ENCODE measurements around the gene DNAJC24.

DNA sequence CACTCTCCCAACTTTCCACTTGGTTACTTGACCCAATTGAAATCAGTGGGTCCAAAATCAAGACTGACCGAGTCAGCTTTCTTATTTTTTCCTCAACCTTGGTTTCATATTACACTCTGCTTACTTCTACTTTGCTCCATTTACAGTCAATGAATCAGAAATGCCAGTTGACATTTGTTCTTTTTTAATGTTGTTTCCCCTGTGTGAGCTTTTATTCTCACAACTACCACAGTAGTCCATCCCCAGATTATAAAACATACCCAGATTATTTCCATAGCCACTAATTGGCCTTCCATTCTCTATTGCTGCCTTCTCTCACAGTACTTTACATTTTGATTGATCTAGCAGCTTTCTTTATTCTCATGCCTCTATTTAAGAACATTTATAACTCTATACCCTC is 50.0 kb downstream of the DNAJC24 start:
- TF ChIP-seq, protein P1, sequence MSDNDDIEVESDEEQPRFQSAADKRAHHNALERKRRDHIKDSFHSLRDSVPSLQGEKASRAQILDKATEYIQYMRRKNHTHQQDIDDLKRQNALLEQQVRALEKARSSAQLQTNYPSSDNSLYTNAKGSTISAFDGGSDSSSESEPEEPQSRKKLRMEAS (IDR thresholded peaks at IDR 0.05; ENCODE audit: low read depth, low read length), result no peak
- TF ChIP-seq TCF7 (IDR thresholded peaks at IDR 0.05; ENCODE audit: borderline replicate concordance), result no peak
- no peak for TF ChIP-seq CREB1 (IDR thresholded peaks at IDR 0.05; ENCODE audit: low read depth)
- TF ChIP-seq, protein P2, sequence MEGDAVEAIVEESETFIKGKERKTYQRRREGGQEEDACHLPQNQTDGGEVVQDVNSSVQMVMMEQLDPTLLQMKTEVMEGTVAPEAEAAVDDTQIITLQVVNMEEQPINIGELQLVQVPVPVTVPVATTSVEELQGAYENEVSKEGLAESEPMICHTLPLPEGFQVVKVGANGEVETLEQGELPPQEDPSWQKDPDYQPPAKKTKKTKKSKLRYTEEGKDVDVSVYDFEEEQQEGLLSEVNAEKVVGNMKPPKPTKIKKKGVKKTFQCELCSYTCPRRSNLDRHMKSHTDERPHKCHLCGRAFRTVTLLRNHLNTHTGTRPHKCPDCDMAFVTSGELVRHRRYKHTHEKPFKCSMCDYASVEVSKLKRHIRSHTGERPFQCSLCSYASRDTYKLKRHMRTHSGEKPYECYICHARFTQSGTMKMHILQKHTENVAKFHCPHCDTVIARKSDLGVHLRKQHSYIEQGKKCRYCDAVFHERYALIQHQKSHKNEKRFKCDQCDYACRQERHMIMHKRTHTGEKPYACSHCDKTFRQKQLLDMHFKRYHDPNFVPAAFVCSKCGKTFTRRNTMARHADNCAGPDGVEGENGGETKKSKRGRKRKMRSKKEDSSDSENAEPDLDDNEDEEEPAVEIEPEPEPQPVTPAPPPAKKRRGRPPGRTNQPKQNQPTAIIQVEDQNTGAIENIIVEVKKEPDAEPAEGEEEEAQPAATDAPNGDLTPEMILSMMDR (IDR thresholded peaks at IDR 0.05 in 2 of 3, conservative IDR thresholded peaks at IDR 0.05 in 1 of 3; ENCODE audit: control insufficient read depth in 2 of 3, extremely low read depth in 1 of 3, insufficient read depth in 1 of 3, low read depth in 3 of 3, low read length in 3 of 3), result no peak
- TF ChIP-seq MXI1 (IDR thresholded peaks at IDR 0.05; ENCODE audit: low read depth, low read length), result no peak
- no peak for TF ChIP-seq SREBF2 (IDR thresholded peaks at IDR 0.05; ENCODE audit: low read length)
- TF ChIP-seq, protein P3, sequence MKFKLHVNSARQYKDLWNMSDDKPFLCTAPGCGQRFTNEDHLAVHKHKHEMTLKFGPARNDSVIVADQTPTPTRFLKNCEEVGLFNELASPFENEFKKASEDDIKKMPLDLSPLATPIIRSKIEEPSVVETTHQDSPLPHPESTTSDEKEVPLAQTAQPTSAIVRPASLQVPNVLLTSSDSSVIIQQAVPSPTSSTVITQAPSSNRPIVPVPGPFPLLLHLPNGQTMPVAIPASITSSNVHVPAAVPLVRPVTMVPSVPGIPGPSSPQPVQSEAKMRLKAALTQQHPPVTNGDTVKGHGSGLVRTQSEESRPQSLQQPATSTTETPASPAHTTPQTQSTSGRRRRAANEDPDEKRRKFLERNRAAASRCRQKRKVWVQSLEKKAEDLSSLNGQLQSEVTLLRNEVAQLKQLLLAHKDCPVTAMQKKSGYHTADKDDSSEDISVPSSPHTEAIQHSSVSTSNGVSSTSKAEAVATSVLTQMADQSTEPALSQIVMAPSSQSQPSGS (IDR thresholded peaks at IDR 0.05; ENCODE audit: low read length), result no peak
- TF ChIP-seq POLR2A (IDR thresholded peaks at IDR 0.05; ENCODE audit: low read depth, low read length), result no peak
- TF ChIP-seq, protein P4, sequence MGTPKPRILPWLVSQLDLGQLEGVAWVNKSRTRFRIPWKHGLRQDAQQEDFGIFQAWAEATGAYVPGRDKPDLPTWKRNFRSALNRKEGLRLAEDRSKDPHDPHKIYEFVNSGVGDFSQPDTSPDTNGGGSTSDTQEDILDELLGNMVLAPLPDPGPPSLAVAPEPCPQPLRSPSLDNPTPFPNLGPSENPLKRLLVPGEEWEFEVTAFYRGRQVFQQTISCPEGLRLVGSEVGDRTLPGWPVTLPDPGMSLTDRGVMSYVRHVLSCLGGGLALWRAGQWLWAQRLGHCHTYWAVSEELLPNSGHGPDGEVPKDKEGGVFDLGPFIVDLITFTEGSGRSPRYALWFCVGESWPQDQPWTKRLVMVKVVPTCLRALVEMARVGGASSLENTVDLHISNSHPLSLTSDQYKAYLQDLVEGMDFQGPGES (IDR thresholded peaks at IDR 0.05), result no peak
- TF ChIP-seq, protein P5, sequence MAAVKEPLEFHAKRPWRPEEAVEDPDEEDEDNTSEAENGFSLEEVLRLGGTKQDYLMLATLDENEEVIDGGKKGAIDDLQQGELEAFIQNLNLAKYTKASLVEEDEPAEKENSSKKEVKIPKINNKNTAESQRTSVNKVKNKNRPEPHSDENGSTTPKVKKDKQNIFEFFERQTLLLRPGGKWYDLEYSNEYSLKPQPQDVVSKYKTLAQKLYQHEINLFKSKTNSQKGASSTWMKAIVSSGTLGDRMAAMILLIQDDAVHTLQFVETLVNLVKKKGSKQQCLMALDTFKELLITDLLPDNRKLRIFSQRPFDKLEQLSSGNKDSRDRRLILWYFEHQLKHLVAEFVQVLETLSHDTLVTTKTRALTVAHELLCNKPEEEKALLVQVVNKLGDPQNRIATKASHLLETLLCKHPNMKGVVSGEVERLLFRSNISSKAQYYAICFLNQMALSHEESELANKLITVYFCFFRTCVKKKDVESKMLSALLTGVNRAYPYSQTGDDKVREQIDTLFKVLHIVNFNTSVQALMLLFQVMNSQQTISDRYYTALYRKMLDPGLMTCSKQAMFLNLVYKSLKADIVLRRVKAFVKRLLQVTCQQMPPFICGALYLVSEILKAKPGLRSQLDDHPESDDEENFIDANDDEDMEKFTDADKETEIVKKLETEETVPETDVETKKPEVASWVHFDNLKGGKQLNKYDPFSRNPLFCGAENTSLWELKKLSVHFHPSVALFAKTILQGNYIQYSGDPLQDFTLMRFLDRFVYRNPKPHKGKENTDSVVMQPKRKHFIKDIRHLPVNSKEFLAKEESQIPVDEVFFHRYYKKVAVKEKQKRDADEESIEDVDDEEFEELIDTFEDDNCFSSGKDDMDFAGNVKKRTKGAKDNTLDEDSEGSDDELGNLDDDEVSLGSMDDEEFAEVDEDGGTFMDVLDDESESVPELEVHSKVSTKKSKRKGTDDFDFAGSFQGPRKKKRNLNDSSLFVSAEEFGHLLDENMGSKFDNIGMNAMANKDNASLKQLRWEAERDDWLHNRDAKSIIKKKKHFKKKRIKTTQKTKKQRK (IDR thresholded peaks at IDR 0.05; ENCODE audit: low read depth, low read length), result no peak
- TF ChIP-seq KAT2A (conservative IDR thresholded peaks at IDR 0.05; ENCODE audit: control insufficient read depth, low read depth, low read length), result no peak

All from GM12878 (cell line).